ENCODE results near the gene UBP1. TPM values are rescaled to one million over a fixed set of nuclear protein-coding genes. Genes with fewer than 3 reads are reported as not detected.

Gene UBP1
- total and polyA plus RNA-seq, 9 of the 15 experiments (the other 6 are each of a cell fraction or from before 2014, with no cell fraction given): 13.6 to 143 (median 79.6) TPM

- no peak for TF ChIP-seq REST (IDR thresholded peaks at IDR 0.05; ENCODE audit: borderline replicate concordance)
- no peak for TF ChIP-seq REST (CRISPR knock-in tag; IDR thresholded peaks at IDR 0.05; ENCODE audit: low read depth)
- TF ChIP-seq ZNF699 (CRISPR knock-in tag; IDR thresholded peaks at IDR 0.05; ENCODE audit: insufficient replicate concordance): no peak
- TF ChIP-seq ZNF124 (CRISPR knock-in tag; IDR thresholded peaks at IDR 0.05): no peak
- TF ChIP-seq MTF1 (CRISPR knock-in tag; IDR thresholded peaks at IDR 0.05; ENCODE audit: borderline replicate concordance): no peak
- no peak for TF ChIP-seq CTBP1 (IDR thresholded peaks at IDR 0.05; ENCODE audit: borderline replicate concordance)
- no peak for TF ChIP-seq TRIM25 (IDR thresholded peaks at IDR 0.05; ENCODE audit: borderline replicate concordance)
- TF ChIP-seq RBBP5 (IDR thresholded peaks at IDR 0.05; ENCODE audit: borderline replicate concordance, insufficient read depth, low read length, poor library complexity, severe bottlenecking): no peak
- peak; percentile 98 for TF ChIP-seq ZNF384 (IDR thresholded peaks at IDR 0.05; ENCODE audit: low read depth, low read length)
- TF ChIP-seq ZNF316 (IDR thresholded peaks at IDR 0.05): peak; percentile 30; the same call in 1 of the 2 replicates
These were observed 45.7 kb downstream of the UBP1 start (continued) for GRCh38 chr3:33394403-33395054.
